ENCODE measurements around the gene EPHB2.

GRCh38 chr1:22864886-22865285 is 154.2 kb downstream of the EPHB2 start:
- no peak for TF ChIP-seq EZH2phosphoT487 (IDR thresholded peaks at IDR 0.05; ENCODE audit: insufficient read depth, low read depth)
- no peak for TF ChIP-seq EZH2 (IDR thresholded peaks at IDR 0.05; ENCODE audit: insufficient read depth, poor library complexity, severe bottlenecking)

All from GM23248 (cell line).